Heart right ventricle (tissue), 16 donors: ENCODE measurements around the gene DDAH1. TPM values are rescaled to one million over a fixed set of nuclear protein-coding genes. Genes with fewer than 3 reads are reported as not detected.

Experiments
- ATAC-seq, 8 donors: fragments of 200-7000 bp; cut with Tn5 transposase; one replicate each; pipeline ENCODE4 v1.9.1; 2020; ENCODE audit warnings: mild to moderate bottlenecking in 8 of 8, moderate library complexity in 8 of 8, moderate number of reproducible peaks in 1 of 8
- DNase-seq, 2 donors: peaks; one replicate each; pipeline ENCODE4 v3.0.0-alpha.2; 2020
- H3K27ac ChIP-seq, 10 donors: fragments of 200-600 bp; sonication (generic) in 2 of 10; one replicate each; pipeline versions ENCODE4 v1.5.0 to v1.8.0; 2020 to 2022; ENCODE audit warnings: mild to moderate bottlenecking in 3 of 10
- H3K27me3 ChIP-seq, 7 donors: fragments of 200-600 bp; one replicate each; pipeline ENCODE4 v1.8.0; 2021 to 2022; ENCODE audit warnings: mild to moderate bottlenecking in 2 of 7
- H3K36me3 ChIP-seq, 9 donors: fragments of 200-600 bp; sonication (generic) in 1 of 9; one replicate each; pipeline versions ENCODE4 v1.5.0 to v1.8.0; 2020 to 2022; ENCODE audit warnings: mild to moderate bottlenecking in 2 of 9
- H3K4me1 ChIP-seq, 9 donors: fragments of 200-600 bp; sonication (generic) in 1 of 9; one replicate each; pipeline versions ENCODE4 v1.5.0 to v1.8.0; 2020 to 2022; ENCODE audit warnings: mild to moderate bottlenecking in 4 of 9
- H3K4me3 ChIP-seq, 10 donors: fragments of 200-600 bp; sonication (generic) in 2 of 10; one replicate each; pipeline versions ENCODE4 v1.5.0 to v1.8.0; 2020 to 2022; ENCODE audit warnings: mild to moderate bottlenecking in 7 of 10, moderate library complexity in 2 of 10
- H3K9me3 ChIP-seq, 11 donors: fragments of 200-600 bp in 10 of 11; sonication (generic) in 2 of 11; one replicate each; pipeline versions ENCODE4 v1.5.0 to v1.8.0; 2013 to 2022; ENCODE audit warnings: mild to moderate bottlenecking in 2 of 11, control low read depth in 1 of 11, moderate library complexity in 1 of 11
- CTCF ChIP-seq, 9 donors: fragments of 200-600 bp; sonication (generic) in 2 of 9; IDR thresholded peaks; one replicate each; pipeline versions ENCODE4 v1.5.0 to v1.8.0; 2021 to 2022; ENCODE audit warnings: antibody characterized with exemption in 9 of 9, mild to moderate bottlenecking in 5 of 9, moderate library complexity in 1 of 9
- WGBS, 2 donors: extraction: QIAGEN DNeasy Blood & Tissue Kit; methylation state at CpG; one replicate each; pipeline ENCODE4 v1.1.7; 2013; ENCODE audit warnings: inconsistent platforms in 1 of 2; 5-methylcytosine and 5-hydroxymethylcytosine counted together
- intact Hi-C, 10 donors: fragments of 100-400 bp; cut with DNase I; formaldehyde crosslinking; loops; one replicate each; pipeline versions ENCODE4 v1.11.1 to v1.14.2; 2022
- polyA plus RNA-seq, 2 donors: library from polyadenylated mRNA; stranded (reverse); fragments of 200-250 nt; gene quantifications; one replicate each; pipeline ENCODE4 v1.2.3, GENCODE V29; 2013
- total RNA-seq, 10 donors: library from RNA; stranded (reverse); fragmentation: NEBNext Ultra II Directional in 3 of 10; extraction: Animal tissue kit (Norgen Biotek cat#: 25700) in 3 of 10; gene quantifications; one replicate each; pipeline versions ENCODE4 v1.2.1 to v1.2.4, GENCODE V29; 2021 to 2023
- donor health status: Arrhythmogenic right ventricular cardiomyopathy.
- donor health status: ischemic (EF 13 %, LVEDD 7.1; RV severe dilation, severe dysfunction).
- donor health status: healthy with polysubstance abuse.
- donor health status: DM: no; HTN: yes; CAD: no.
- donor health status: DM: no; HTN: no; CAD: no.
- donor health status: ischemic (EF 25% LVEDD 6.9; RV normal size, moderate dysfunction).
- donor health status: ischemic (EF 25% LVEDD 5.7; RV mildly dilated, moderate dysfunction).
- donor health status: healthy.
- donor health status: DM: yes; HTN: yes; CAD: no.
- donor health status: Ischemic cardiomyopathy.
- donor health status: ischemic (EF 35%, LVEDD 5.7; RV mildly dilated, moderate dysfunction).
- donor health status: nonischemic (EF 11% LVEDD 7.7; RV severe dilation, severe dysfunction).
- donor health status: DM: yes; HTN: yes; CAD: no.
- donor health status: PGD.
- donor health status: ischemic (EF 29% LVEDD 5.4; RV normal size, mild dysfunction).
- donor health status: nonischemic (EF 23%, LVEDD 6.1; RV moderate dilation, normal function).

DDAH1 gene
- total and polyA plus RNA-seq, 12 donors = 2.7 to 29.0 (median 16.6) TPM

GRCh38 chr1:85450832-85451231 lies 14.1 kb downstream of the DDAH1 start:
- DNase-seq (no peak), ATAC-seq (peak in 1 of 8 donors; percentile 43)
- TF ChIP-seq CTCF (IDR thresholded peaks at IDR 0.05) = no peak

GRCh38 chr1:85449356-85449755 lies 15.6 kb downstream of the DDAH1 start:
- H3K27me3 ChIP-seq = no peaks in the 10 kb centered on the region
- no peaks in the 10 kb centered on the region for H3K36me3 ChIP-seq
- H3K9me3 ChIP-seq = no peaks in the 10 kb centered on the region
- no peak for ATAC-seq
- WGBS, 2 donors = 66 to 73% methylated on average over 3 of the region's 3 CpGs
- no peak for TF ChIP-seq CTCF (IDR thresholded peaks at IDR 0.05)
- H3K4me1 ChIP-seq = peaks cover 5 to 36% (median 24%) of the 10 kb centered on the region in 9 donors
- H3K27ac ChIP-seq = peak overlapping the region in 7 of 10 donors; percentile 46 to 80 (median 57)
- intact Hi-C loops = no loop called here
- no peak overlapping the region for H3K4me3 ChIP-seq
- DNase-seq = no peak

More at GRCh38 chr1:85450832-85451231, 14.1 kb downstream of the DDAH1 start:
- H3K27ac ChIP-seq = no peak overlapping the region
- H3K36me3 ChIP-seq = no peaks in the 10 kb centered on the region
- 93 to 98% methylated on average over 2 of the region's 2 CpGs for WGBS, 2 donors
- peaks cover 5 to 41% (median 24%) of the 10 kb centered on the region in 9 donors for H3K4me1 ChIP-seq
- no peaks in the 10 kb centered on the region for H3K27me3 ChIP-seq
- intact Hi-C loops = loop anchor here in 1 of 10 donors (5.0 kb wide), 1 partner anchor 89 kb away; no protein-coding TSS in a partner anchor
- no peaks in the 10 kb centered on the region for H3K9me3 ChIP-seq
- H3K4me3 ChIP-seq = no peak overlapping the region

- Histone ChIP-seq H3K9me3 (no peaks in the 10 kb centered on the region), H3K4me1 (peaks cover 5 to 36% (median 24%) of the 10 kb centered on the region in 9 donors), H3K27me3 (no peaks in the 10 kb centered on the region), H3K4me3 (no peak overlapping the region), H3K36me3 (no peaks in the 10 kb centered on the region), H3K27ac (peak overlapping the region in 7 of 10 donors; percentile 38 to 80 (median 49))
- ATAC-seq = peak in 7 of 8 donors; percentile 46 to 91 (median 78)
- 51 to 52% methylated on average over 2 of the region's 2 CpGs for WGBS, 2 donors
- TF ChIP-seq CTCF (IDR thresholded peaks at IDR 0.05) = no peak
- intact Hi-C loops = no loop called here
- DNase-seq = no peak
These were observed 16.6 kb downstream of the DDAH1 start for GRCh38 chr1:85448358-85448757.

- ATAC-seq (peak in 1 of 8 donors; percentile 22), DNase-seq (no peak)
- Histone ChIP-seq H3K36me3 (no peaks in the 10 kb centered on the region), H3K27me3 (no peaks in the 10 kb centered on the region), H3K4me1 (peaks cover 5 to 36% (median 24%) of the 10 kb centered on the region in 9 donors), H3K4me3 (no peak overlapping the region), H3K27ac (peak overlapping the region in 7 of 10 donors; percentile 38 to 78 (median 48)), H3K9me3 (no peaks in the 10 kb centered on the region)
- 87 to 88% methylated on average over 4 of the region's 4 CpGs for WGBS, 2 donors
- intact Hi-C loops = no loop called here
- no peak for TF ChIP-seq CTCF (IDR thresholded peaks at IDR 0.05)
These were observed 17.7 kb downstream of the DDAH1 start for GRCh38 chr1:85447006-85447943.
